Neural crest cell (in vitro differentiated cells): ENCODE data around the gene DUSP6. TPM values are rescaled to one million over a fixed set of nuclear protein-coding genes. Genes with fewer than 3 reads are reported as not detected.

Experiments
- DNase-seq: peaks from one replicate; pipeline ENCODE4 v3.0.0; 2021; ENCODE audit warnings: low read depth, mixed read lengths, low spot score
- H3K27ac Mint-ChIP-seq: one replicate; pipeline ENCODE4 v1.8.0; 2021; ENCODE audit warnings: mild to moderate bottlenecking, mixed read lengths; ENCODE audit not compliant: unreplicated experiment
- H3K27me3 Mint-ChIP-seq: 2 replicates; pipeline ENCODE4 v1.8.0; 2021; ENCODE audit warnings: low read depth, mild to moderate bottlenecking, mixed read lengths
- H3K36me3 Mint-ChIP-seq: 2 replicates; pipeline ENCODE4 v1.8.0; 2021; ENCODE audit warnings: low read depth, mild to moderate bottlenecking, mixed read lengths
- H3K4me1 Mint-ChIP-seq: 2 replicates; pipeline ENCODE4 v1.8.0; 2021; ENCODE audit warnings: mixed read lengths
- H3K4me3 Mint-ChIP-seq: one replicate; pipeline ENCODE4 v1.8.0; 2021; ENCODE audit warnings: mild to moderate bottlenecking, mixed read lengths
- H3K9me3 Mint-ChIP-seq: 2 replicates; pipeline ENCODE4 v1.8.0; 2021; ENCODE audit warnings: mixed read lengths
- CTCF ChIP-seq: fragments of 200-600 bp; sonication (generic); conservative IDR thresholded peaks from 2 replicates; pipeline ENCODE4 v1.5.0; 2021; ENCODE audit warnings: antibody characterized with exemption, mild to moderate bottlenecking
- total RNA-seq: library from RNA; stranded (reverse); gene quantifications from 2 replicates; pipeline ENCODE4 v1.2.1, GENCODE V29; 2021

The DUSP6 gene
- total RNA-seq, 1 donor from 2014 or later, result 112 TPM

GRCh38 chr12:89370850-89371249 lies 18.5 kb upstream of the DUSP6 start:
- Mint-ChIP-seq H3K27ac (peak overlapping the region; percentile 63), H3K4me3 (no peak overlapping the region), H3K36me3 (no peaks in the 10 kb centered on the region), H3K4me1 (peaks cover 41% of the 10 kb centered on the region), H3K27me3 (no peaks in the 10 kb centered on the region), H3K9me3 (peaks cover 1% of the 10 kb centered on the region)
- TF ChIP-seq CTCF, result no peak
- DNase-seq, result no peak

GRCh38 chr12:89370421-89370831 lies 18.1 kb upstream of the DUSP6 start:
- Mint-ChIP-seq H3K27ac (no peak overlapping the region), H3K4me3 (no peak overlapping the region), H3K36me3 (no peaks in the 10 kb centered on the region), H3K27me3 (no peaks in the 10 kb centered on the region), H3K4me1 (peaks cover 39% of the 10 kb centered on the region), H3K9me3 (no peaks in the 10 kb centered on the region)
- no peak for DNase-seq
- no peak for TF ChIP-seq CTCF

GRCh38 chr12:89369166-89369565 lies 16.9 kb upstream of the DUSP6 start:
- H3K4me1 Mint-ChIP-seq, result peaks cover 36% of the 10 kb centered on the region
- no peaks in the 10 kb centered on the region for H3K27me3 Mint-ChIP-seq
- no peak overlapping the region for H3K27ac Mint-ChIP-seq
- DNase-seq, result no peak
- no peaks in the 10 kb centered on the region for H3K9me3 Mint-ChIP-seq
- TF ChIP-seq CTCF, result no peak
- H3K36me3 Mint-ChIP-seq, result no peaks in the 10 kb centered on the region
- no peak overlapping the region for H3K4me3 Mint-ChIP-seq

GRCh38 chr12:89368391-89368790 lies 16.1 kb upstream of the DUSP6 start:
- H3K27me3 Mint-ChIP-seq, result no peaks in the 10 kb centered on the region
- no peak overlapping the region for H3K27ac Mint-ChIP-seq
- no peak for TF ChIP-seq CTCF
- no peak for DNase-seq
- H3K4me1 Mint-ChIP-seq, result peaks cover 30% of the 10 kb centered on the region
- no peak overlapping the region for H3K4me3 Mint-ChIP-seq
- H3K36me3 Mint-ChIP-seq, result peaks cover 4% of the 10 kb centered on the region
- H3K9me3 Mint-ChIP-seq, result no peaks in the 10 kb centered on the region

- Mint-ChIP-seq H3K4me1 (peaks cover 25% of the 10 kb centered on the region), H3K27me3 (no peaks in the 10 kb centered on the region), H3K4me3 (no peak overlapping the region), H3K36me3 (peaks cover 5% of the 10 kb centered on the region), H3K27ac (no peak overlapping the region), H3K9me3 (no peaks in the 10 kb centered on the region)
- DNase-seq, result no peak
- TF ChIP-seq CTCF, result no peak
Measured at GRCh38 chr12:89366676-89367364, 14.5 kb upstream of the DUSP6 start.
